HEK293 (cell line): ENCODE results near the gene ARHGEF2.

Source experiments
- KLF16 ChIP-seq: fragments of 450-650 bp; formaldehyde crosslinking; IDR thresholded peaks from 2 replicates; pipeline ENCODE4 v1.5.1; 2017; ENCODE audit warnings: missing biosample characterization, missing genetic modification characterization
- MEIS1 ChIP-seq: sonication (generic); formaldehyde crosslinking; IDR thresholded peaks from 2 replicates; pipeline ENCODE4 v1.8.1; 2022; ENCODE audit warnings: missing genetic modification reagents, mild to moderate bottlenecking, borderline replicate concordance
- YY1 ChIP-seq: fragments of 450-650 bp; formaldehyde crosslinking; IDR thresholded peaks from 2 replicates; pipeline ENCODE4 v1.5.1; 2018; ENCODE audit warnings: missing biosample characterization, missing genetic modification characterization
- ZBTB11 ChIP-seq: fragments of 450-650 bp; formaldehyde crosslinking; conservative IDR thresholded peaks from 2 replicates; pipeline ENCODE4 v1.5.1; 2016; ENCODE audit warnings: low read depth, missing biosample characterization, missing genetic modification characterization
- ZBTB20 ChIP-seq: fragments of 450-650 bp; formaldehyde crosslinking; IDR thresholded peaks from 2 replicates; pipeline ENCODE4 v1.5.1; 2016; ENCODE audit warnings: missing biosample characterization, missing genetic modification characterization
- ZBTB7A ChIP-seq: fragments of 450-650 bp; formaldehyde crosslinking; IDR thresholded peaks from 2 replicates; pipeline ENCODE4 v1.5.1; 2016; ENCODE audit warnings: low read depth, missing biosample characterization, missing genetic modification characterization
- ZNF138 ChIP-seq: fragments of 450-650 bp; formaldehyde crosslinking; IDR thresholded peaks from 2 replicates; pipeline ENCODE4 v1.5.1; 2016; ENCODE audit warnings: missing biosample characterization, missing genetic modification characterization, borderline replicate concordance
- ZSCAN30 ChIP-seq: fragments of 450-650 bp; IDR thresholded peaks from 2 replicates; pipeline ENCODE4 v1.5.1; 2018; ENCODE audit warnings: missing biosample characterization, mild to moderate bottlenecking, missing genetic modification characterization, moderate library complexity
- TF ChIP-seq, protein P1 (sequence below): fragments of 450-650 bp; formaldehyde crosslinking; IDR thresholded peaks from 2 replicates; pipeline ENCODE4 v1.5.1; 2016; ENCODE audit warnings: missing biosample characterization, missing genetic modification characterization
- TF ChIP-seq, protein P2 (sequence below): fragments of 450-650 bp; formaldehyde crosslinking; IDR thresholded peaks from 2 replicates; pipeline ENCODE4 v1.5.1; 2016; ENCODE audit warnings: missing biosample characterization, missing genetic modification characterization

GRCh38 chr1:155920717-155921116, 57.6 kb downstream of the ARHGEF2 start:
- TF ChIP-seq ZBTB11 (tag by site-specific recombination) (no peak), YY1 (tag by site-specific recombination) (no peak), KLF16 (tag by site-specific recombination) (no peak), ZSCAN30 (tag by site-specific recombination) (no peak), ZNF138 (tag by site-specific recombination) (no peak), ZBTB7A (tag by site-specific recombination) (no peak), MEIS1 (CRISPR knock-in tag) (no peak), ZBTB20 (tag by site-specific recombination) (no peak)
- TF ChIP-seq, protein P1, sequence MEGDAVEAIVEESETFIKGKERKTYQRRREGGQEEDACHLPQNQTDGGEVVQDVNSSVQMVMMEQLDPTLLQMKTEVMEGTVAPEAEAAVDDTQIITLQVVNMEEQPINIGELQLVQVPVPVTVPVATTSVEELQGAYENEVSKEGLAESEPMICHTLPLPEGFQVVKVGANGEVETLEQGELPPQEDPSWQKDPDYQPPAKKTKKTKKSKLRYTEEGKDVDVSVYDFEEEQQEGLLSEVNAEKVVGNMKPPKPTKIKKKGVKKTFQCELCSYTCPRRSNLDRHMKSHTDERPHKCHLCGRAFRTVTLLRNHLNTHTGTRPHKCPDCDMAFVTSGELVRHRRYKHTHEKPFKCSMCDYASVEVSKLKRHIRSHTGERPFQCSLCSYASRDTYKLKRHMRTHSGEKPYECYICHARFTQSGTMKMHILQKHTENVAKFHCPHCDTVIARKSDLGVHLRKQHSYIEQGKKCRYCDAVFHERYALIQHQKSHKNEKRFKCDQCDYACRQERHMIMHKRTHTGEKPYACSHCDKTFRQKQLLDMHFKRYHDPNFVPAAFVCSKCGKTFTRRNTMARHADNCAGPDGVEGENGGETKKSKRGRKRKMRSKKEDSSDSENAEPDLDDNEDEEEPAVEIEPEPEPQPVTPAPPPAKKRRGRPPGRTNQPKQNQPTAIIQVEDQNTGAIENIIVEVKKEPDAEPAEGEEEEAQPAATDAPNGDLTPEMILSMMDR (tag by site-specific recombination): no peak
- TF ChIP-seq, protein P2, sequence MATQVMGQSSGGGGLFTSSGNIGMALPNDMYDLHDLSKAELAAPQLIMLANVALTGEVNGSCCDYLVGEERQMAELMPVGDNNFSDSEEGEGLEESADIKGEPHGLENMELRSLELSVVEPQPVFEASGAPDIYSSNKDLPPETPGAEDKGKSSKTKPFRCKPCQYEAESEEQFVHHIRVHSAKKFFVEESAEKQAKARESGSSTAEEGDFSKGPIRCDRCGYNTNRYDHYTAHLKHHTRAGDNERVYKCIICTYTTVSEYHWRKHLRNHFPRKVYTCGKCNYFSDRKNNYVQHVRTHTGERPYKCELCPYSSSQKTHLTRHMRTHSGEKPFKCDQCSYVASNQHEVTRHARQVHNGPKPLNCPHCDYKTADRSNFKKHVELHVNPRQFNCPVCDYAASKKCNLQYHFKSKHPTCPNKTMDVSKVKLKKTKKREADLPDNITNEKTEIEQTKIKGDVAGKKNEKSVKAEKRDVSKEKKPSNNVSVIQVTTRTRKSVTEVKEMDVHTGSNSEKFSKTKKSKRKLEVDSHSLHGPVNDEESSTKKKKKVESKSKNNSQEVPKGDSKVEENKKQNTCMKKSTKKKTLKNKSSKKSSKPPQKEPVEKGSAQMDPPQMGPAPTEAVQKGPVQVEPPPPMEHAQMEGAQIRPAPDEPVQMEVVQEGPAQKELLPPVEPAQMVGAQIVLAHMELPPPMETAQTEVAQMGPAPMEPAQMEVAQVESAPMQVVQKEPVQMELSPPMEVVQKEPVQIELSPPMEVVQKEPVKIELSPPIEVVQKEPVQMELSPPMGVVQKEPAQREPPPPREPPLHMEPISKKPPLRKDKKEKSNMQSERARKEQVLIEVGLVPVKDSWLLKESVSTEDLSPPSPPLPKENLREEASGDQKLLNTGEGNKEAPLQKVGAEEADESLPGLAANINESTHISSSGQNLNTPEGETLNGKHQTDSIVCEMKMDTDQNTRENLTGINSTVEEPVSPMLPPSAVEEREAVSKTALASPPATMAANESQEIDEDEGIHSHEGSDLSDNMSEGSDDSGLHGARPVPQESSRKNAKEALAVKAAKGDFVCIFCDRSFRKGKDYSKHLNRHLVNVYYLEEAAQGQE (tag by site-specific recombination): no peak
